GM23248 (cell line): Measurements from ENCODE around the gene FOXL1.

ENCODE experiments used
- EZH2 ChIP-seq: fragments of 200-600 bp; sonication (generic); IDR thresholded peaks from 2 replicates; pipeline ENCODE4 v1.6.1; 2018; ENCODE audit warnings: antibody characterized with exemption, mild to moderate bottlenecking; ENCODE audit not compliant: insufficient read depth, poor library complexity, severe bottlenecking
- EZH2phosphoT487 ChIP-seq: fragments of 200-600 bp; sonication (generic); IDR thresholded peaks from 2 replicates; pipeline ENCODE4 v1.6.1; 2018; ENCODE audit warnings: antibody characterized with exemption, moderate library complexity, mild to moderate bottlenecking, low read depth; ENCODE audit not compliant: insufficient read depth

- TF ChIP-seq EZH2 (no peak), EZH2phosphoT487 (no peak)
These were observed 26.3 kb downstream of the FOXL1 start for GRCh38 chr16:86604436-86605193.
